NCI-H1417 (cell line): ENCODE results near the gene FAM117A.
"Not testable (repeated sequence)": the region's sequence is repeated elsewhere in the genome, so short reads cannot be mapped to it uniquely, and the experiment has no call there.

Experiments
- DNase-seq, 3 experiments: peaks; one replicate each; lab custom pipeline; 2025; lab: John Stamatoyannopoulos, UW

The FAM117A gene

DNA sequence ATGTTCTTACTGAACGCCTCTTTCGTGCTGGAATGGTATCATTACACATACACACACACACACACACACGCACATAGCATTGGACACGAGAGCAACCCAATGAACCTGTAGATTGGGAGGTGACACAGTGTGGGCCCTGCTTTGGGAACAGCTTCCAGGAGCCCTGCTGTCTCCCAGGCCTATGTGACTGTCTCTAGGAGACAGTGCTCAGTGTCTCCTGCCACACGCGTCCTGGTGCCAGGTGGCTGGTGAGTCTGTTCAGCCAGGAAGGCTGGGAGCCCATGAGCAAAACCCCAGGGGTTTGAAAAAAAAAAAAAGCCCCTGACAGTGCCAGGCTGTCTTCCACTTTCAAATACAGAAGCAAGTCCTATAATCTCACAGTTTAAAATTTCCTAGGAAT is 83.6 kb downstream of the FAM117A start:
- DNase-seq: peak in 1 of 3 experiments; percentile 25

DNA sequence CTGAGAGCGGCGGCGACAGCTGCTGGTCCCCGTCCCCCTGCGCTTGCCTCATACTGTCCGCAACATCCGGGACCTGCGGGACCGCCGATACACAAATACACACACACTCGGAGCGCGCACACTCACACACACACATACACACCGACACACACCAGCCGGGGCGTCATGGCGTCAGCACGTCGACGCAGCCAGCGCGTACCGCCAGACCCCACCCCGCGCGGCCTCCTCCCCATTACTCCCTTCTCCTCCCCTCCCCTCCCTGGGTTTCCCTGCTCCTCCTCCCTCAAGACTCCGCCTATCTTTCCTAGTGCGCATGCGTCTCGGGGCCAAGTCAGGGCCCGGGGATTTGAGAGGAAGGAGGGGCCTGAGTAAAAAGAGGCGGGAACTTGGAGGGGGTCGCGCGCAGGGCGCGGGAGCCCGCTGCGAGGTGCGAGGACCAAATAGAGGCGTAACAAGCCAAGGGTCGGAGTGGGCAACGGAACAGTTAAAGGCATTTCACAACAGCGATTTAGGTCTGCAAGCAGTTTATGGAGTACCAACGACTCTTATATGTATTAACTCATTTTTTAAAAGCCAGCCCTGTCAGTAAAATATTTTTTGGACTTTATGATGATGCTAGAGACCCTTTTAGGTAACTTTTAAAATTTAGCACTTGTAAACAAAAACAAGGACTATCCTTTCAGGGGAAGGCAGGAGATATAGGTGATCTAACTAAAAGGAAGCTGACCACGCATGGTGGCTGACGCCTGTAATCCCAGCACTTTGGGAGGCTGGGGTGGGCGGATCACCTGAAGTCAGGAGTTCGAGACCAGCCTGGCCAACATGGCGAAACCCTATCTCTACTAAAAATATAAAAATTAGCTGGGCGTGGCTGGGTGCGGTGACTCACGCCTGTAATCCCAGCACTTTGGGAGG is 85.7 kb downstream of the FAM117A start, which contains the start of gene SPOP:
Gene SPOP (minus strand): TSS at position 165 of the 915 bp plus-strand sequence. CDS start 55,287 bp downstream, outside the sequence.
- peak; percentile 97 to 99 (median 97) for DNase-seq

DNA sequence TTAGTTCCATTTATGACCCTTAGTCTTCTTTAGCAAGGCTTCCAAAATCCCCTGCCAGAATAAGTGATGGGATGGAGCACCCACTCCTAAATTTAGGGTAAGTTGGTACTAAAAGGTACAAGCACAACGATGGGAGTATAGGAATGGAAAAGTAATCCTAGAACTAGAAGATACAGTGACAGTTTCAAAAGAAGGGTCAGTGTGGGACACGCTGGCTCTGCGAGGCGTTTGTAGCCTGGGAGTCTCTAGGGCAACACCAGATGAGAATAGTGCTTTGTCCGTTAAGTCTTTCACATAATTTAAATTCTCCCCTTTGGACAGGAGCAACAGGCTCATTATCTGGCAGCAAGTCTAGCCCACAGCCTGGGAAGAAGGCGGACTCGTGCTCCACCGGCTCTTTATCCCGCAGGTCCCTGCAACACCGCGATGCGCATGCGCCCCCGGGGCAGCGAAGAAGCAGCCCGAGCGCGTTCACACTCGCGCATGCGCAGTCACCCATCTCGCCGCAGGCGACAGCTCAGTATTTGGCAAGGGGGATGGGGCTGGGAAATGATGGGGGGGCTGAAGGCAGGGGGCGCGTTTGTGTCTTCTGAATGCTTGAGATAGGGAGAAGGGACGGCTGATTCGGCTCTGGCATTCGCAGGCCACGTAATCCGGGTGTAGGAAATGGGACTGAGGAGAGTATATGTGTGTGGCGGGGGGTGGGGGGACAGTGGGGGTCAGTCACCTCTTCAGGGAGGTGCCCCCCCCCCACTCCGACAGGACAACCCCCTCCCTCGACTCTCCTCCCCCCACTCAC is 86.6 kb downstream of the FAM117A start:
- DNase-seq: peak; percentile 90 to 96 (median 92)

DNA sequence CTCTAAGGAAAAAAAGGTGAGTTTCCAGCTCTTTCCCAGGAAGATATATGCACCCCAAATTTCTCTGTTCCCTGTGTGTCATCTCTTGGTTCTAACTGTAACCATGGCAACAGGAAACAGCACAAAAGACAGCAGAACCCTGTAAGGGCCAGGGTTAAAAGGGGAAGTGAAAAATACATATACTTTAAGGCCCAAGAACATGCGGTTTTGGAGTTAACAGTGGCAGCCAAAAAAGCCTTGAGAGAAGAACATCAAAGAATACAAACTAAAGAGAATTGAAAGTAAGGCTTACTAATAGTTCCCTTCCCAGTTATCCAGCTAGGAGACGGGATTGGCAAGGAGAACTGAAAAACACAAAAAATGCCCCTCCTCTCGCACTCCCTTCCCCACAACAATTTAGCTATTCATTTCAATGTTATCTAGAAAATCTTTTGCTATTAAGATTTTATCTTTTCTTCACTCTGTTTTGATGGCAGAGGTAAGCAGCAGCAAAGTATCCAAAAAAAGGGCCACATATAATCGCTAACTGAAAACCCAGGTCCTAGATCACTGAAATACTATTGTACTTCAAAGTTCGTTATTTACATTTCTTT is 87.6 kb downstream of the FAM117A start:
- DNase-seq: peak in 1 of 3 experiments; percentile 8

DNA sequence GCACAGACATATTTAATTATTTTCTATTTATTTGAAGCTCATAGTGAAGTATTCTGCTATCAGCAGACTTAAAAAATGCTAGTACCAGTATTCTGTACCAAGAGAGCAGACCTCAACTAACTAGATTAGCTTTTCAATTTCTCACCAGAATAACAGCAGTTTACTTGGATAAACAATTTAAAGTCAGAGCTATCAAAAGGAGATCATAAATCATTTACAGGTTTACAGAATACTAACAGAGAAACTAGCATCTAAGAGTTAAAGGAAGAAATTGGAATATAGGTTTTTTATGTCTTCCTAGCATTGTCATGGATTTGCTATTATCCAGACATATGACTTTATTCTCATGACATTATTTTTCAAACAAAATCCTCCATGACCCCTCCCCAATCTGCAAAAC is 89.4 kb downstream of the FAM117A start:
- DNase-seq: no peak

DNA sequence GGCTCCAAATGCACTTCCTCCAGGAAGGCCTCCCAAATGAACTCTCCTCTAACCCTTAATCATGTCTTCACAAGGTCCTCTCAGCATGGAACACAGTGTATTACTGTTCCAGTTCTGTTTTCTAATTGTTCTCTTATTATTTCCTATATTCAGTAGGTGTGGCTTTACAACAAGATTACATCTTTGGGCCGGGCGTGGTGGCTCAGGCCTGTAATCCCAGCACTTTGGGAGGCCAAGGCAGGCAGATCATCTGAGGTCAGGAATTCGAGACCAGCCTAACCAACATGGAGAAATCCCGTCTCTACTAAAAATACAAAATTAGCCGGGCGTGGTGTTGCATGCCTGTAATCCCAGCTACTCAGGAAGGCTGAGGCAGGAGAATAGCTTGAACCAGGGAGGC is 90.3 kb downstream of the FAM117A start:
- DNase-seq: not testable (repeated sequence)

DNA sequence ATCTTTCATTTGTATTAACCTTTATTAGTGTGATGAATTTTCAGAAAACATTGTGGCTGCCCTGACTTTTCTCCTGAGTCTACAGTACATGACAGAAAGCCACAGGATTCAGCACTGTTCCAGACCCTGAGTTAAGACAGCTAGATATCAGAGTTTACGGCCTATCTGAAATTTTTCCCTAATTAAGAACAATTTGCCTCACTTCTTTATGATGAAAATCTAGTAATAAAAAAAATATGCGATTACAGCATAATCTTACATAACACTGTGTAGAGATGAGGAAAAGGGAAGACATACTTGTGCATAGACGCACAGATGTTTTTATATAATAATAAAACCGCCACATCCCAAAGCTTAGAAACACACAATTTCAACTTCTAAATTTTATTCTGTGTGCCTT is 93.3 kb downstream of the FAM117A start:
- no peak for DNase-seq

DNA sequence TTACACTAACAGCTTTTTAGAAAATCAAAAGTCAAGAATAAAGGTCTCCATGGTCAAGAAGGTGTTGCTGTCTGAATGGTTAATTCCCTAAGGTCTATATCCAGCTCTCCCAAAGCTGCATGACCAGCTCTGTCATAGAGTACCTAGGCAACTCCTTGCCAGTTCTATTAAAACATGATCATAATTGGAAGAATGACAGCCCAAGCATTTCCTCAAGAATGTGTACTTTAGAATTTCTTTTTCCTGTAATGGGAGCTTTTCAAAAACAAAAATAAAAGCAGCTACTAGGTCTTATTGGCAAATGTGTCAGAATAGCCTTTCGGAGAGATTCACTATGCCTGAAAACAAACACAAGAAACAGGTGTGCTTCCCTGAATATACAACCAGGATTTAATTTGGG is 93.9 kb downstream of the FAM117A start:
- DNase-seq: no peak

DNA sequence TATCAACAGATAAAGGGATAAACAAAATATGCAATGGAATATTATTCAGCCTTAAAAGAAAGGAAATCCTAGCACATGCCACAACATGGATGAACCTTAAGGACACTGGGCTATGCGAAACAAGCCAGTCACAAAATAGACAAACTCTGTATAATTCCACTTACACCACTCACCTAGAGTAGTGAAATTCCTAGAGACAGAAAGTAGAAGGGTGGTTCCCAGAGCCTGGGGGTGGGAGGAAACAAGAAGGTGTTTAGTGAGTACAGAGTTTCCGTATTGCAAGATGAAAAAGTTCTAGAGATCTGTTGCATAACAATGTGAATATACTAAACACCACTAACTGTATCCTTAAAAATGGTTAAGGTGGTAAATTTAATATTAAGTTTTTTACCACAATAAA is 96.1 kb downstream of the FAM117A start:
- no peak for DNase-seq

DNA sequence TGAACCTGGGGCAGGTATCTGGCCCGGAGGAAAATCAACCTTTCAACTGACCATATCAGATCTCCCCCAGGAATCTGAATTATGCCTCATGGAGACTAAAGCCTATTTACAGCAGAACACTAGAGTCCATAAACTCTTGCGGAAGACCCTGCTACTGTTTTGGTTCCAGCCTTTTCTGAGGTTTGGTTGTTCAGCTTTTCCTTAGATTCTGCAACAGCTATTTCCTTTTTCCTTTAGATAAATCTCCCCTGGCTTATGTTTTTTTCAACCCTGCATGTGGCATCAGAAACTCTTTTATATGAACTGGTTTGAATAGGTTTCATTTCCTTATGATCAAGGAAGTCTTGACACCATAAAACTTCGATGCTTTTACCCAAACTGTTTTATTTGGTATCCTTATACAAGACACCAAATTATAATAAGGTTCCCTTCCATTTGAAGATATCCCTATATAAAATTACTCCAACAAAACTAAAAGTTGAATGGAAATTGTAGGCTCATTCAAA is 99.2 kb downstream of the FAM117A start:
- no peak for DNase-seq
